Measurements from ENCODE around the gene DTWD2.
"Not testable (repeated sequence)": the region's sequence is repeated elsewhere in the genome, so short reads cannot be mapped to it uniquely, and the experiment has no call there.

DTWD2 gene

DNA sequence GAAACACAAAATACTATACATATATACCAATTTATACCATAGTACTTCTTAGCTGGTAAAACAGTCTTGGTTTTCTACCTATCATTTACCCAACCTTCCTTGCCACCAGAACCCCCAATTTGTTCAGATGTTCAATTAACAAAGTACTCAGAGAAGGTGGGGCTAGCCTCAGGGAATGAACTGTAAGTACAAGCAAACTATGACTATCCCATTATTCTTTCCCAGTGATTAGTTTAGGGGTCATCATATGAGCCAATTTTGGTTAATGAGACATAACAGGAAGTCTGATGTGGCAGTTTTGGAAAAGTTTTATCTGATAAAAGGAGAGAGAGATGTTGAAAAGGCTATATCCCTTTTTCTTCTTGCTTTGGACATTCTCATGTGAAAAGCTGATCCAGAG is 125.8 kb downstream of the DTWD2 start:
- TF ChIP-seq, protein P1, sequence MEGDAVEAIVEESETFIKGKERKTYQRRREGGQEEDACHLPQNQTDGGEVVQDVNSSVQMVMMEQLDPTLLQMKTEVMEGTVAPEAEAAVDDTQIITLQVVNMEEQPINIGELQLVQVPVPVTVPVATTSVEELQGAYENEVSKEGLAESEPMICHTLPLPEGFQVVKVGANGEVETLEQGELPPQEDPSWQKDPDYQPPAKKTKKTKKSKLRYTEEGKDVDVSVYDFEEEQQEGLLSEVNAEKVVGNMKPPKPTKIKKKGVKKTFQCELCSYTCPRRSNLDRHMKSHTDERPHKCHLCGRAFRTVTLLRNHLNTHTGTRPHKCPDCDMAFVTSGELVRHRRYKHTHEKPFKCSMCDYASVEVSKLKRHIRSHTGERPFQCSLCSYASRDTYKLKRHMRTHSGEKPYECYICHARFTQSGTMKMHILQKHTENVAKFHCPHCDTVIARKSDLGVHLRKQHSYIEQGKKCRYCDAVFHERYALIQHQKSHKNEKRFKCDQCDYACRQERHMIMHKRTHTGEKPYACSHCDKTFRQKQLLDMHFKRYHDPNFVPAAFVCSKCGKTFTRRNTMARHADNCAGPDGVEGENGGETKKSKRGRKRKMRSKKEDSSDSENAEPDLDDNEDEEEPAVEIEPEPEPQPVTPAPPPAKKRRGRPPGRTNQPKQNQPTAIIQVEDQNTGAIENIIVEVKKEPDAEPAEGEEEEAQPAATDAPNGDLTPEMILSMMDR (IDR thresholded peaks at IDR 0.05; ENCODE audit: low read depth, low read length, missing control alignments), result no peak
- DNase-seq (ENCODE audit: low read depth), result no peak
- in situ Hi-C loops (cut with HindIII; ENCODE audit: low sequenced_read_pairs), result no loop called here
- no peak overlapping the region for H3K4me3 ChIP-seq (ENCODE audit: low read depth, low read length)

DNA sequence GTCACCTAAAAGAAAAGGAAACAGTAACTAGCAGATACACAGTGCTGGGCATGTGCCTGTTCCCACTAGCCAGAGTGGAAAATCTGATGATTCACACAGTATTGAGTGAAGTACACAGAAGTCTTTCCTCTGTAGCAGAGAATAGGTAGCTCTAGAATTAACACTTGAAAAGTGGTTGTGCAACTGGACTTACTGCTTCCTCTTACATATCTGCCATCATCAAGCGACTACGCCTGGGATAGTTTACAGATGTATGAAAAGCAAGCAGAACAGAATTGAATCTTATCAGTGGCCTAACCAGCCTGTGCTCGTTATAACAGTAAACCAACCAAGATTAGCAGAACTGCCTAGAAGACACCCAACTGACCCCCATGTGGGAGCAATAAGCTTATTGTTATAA is 130.6 kb downstream of the DTWD2 start:
- no peak overlapping the region for H3K4me3 ChIP-seq (ENCODE audit: low read depth, low read length)
- in situ Hi-C loops (cut with HindIII; ENCODE audit: low sequenced_read_pairs), result no loop called here
- TF ChIP-seq, protein P1 (IDR thresholded peaks at IDR 0.05; ENCODE audit: low read depth, low read length, missing control alignments), result no peak
- no peak for DNase-seq (ENCODE audit: low read depth)

DNA sequence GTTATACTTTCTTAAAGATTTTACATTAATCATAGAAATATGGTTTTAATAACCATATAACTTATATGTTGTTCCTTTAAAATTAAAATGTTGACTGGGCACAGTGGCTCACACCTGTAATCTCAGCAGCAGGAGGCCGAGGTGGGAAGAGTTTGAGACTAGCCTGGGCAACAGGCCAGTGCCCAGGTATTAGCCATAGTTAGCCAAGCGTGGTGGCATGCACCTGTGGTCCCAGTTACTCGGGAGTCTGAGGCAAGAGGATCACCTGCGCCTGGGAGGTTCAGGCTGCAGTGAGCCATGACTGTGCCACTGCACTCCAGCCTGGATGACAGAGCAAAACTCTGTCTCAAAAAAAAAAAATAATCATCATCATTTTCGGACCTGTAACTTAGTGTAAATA is 133.5 kb downstream of the DTWD2 start:
- no peak for DNase-seq (ENCODE audit: low read depth)
- in situ Hi-C loops (cut with HindIII; ENCODE audit: low sequenced_read_pairs), result no loop called here
- TF ChIP-seq, protein P1 (IDR thresholded peaks at IDR 0.05; ENCODE audit: low read depth, low read length, missing control alignments), result no peak
- no peak overlapping the region for H3K4me3 ChIP-seq (ENCODE audit: low read depth, low read length)

DNA sequence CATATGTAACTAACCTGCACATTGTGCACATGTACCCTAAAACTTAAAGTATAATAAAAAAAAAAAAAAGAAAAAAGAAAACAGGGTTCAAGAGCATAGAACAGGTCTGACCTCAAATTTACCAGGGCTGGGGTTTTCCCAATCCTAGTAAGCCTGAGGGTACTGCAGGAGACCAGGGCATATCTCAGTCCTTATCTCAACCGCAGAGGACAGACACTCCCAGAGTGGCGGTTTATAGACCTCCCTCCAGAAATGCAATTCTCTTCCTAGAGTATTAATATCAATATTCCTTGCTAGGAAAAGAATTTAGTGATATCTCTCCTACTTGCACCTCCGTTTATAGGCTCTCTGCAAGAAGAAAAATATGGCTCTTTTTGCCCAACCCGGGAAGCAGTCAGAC is 136.6 kb downstream of the DTWD2 start:
- H3K4me3 ChIP-seq (ENCODE audit: low read depth, low read length); DNase-seq (ENCODE audit: low read depth); in situ Hi-C loops (cut with HindIII; ENCODE audit: low sequenced_read_pairs): not testable (repeated sequence)

DNA sequence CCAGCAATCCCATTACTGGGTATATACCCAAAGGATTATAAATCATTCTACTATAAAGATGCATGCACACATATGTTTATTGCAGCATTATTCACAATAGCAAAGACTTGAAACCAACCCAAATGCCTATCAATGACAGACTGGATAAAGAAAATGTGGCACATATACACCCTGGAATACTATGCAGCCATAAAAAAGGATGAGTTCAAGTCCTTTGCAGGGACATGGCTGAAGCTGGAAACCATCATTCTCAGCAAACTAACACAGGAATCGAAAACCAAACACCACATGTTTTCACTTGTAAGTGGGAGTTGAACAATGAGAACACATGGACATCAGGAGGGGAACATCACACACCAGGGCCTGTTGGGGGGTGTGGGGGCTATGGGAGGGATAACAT is 138.8 kb downstream of the DTWD2 start:
- DNase-seq (ENCODE audit: low read depth); H3K4me3 ChIP-seq (ENCODE audit: low read depth, low read length); in situ Hi-C loops (cut with HindIII; ENCODE audit: low sequenced_read_pairs): not testable (repeated sequence)

DNA sequence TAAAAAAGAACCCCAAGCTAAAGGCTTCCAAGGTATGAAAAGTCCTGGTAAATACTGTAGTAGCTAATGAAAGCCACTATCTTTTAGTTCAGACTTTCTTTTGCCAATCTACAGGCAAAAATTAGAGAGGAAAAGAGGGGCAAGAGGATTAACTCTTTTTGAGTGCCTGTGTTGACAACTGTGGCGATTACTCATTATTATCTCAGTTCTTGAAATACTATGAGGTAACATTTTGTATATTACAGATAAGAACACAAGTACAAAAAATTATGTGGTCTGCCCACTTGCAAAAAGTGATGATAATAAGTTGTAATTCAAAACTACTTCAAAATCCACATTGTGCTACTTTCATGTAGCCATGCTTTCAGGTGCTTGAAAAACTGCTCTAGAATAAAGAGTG is 144.0 kb downstream of the DTWD2 start:
- in situ Hi-C loops (cut with HindIII; ENCODE audit: low sequenced_read_pairs), result no loop called here
- H3K4me3 ChIP-seq (ENCODE audit: low read depth, low read length), result no peak overlapping the region
- TF ChIP-seq, protein P1 (IDR thresholded peaks at IDR 0.05; ENCODE audit: low read depth, low read length, missing control alignments), result no peak
- no peak for DNase-seq (ENCODE audit: low read depth)

DNA sequence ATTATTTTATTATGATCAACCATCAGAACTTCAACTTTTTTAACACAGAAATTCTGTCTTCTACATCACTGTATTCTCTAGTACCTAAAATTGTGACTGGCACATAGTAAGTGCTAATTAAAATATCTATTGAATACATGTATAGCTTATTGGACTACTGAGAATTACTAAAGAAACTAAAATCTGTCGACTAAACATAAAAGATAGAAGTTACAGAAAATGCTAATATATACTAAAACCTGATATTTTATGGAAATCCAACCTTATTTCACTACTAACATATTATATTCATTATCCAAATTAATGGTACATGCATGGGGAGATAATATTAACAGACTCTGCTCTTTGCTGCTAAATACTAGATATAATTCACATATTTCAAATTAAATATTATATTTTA is 153.6 kb downstream of the DTWD2 start:
- TF ChIP-seq, protein P1 (IDR thresholded peaks at IDR 0.05; ENCODE audit: low read depth, low read length, missing control alignments), result no peak
- in situ Hi-C loops (cut with HindIII; ENCODE audit: low sequenced_read_pairs), result no loop called here
- DNase-seq (ENCODE audit: low read depth), result no peak
- H3K4me3 ChIP-seq (ENCODE audit: low read depth, low read length), result no peak overlapping the region

DNA sequence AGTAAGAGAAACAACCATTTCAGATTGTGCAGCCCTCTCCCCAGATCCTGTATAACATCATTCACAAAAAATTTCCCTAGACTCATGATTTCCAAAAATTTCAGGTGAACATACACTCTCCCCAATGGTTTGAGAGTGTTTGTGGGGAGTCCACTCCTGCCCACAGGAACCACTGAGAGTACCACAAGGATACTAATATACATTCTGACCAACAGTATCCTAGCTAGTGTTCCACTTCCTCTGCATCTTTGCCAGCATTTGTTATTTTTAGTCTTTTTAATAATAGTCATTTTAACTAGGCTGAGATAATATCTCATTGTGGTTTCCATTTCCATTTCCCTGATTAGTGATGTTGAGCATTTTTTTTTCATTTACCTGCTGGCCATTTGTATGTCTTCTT is 155.4 kb downstream of the DTWD2 start:
- DNase-seq (ENCODE audit: low read depth), result no peak
- TF ChIP-seq, protein P1 (IDR thresholded peaks at IDR 0.05; ENCODE audit: low read depth, low read length, missing control alignments), result no peak
- no peak overlapping the region for H3K4me3 ChIP-seq (ENCODE audit: low read depth, low read length)
- in situ Hi-C loops (cut with HindIII; ENCODE audit: low sequenced_read_pairs), result no loop called here

Measured in astrocyte of the cerebellum (primary cell).